Stimulated activated CD4-positive, alpha-beta T cell treated with anti-CD3 and anti-CD28 coated beads, Interleukin-2, amount 100 ng/mL, for 4 hours (primary cell): ENCODE data around the gene MAPKAPK2.

ENCODE experiments used
- DNase-seq: peaks from one replicate; pipeline ENCODE4 v3.0.0-alpha.2; 2020; ENCODE audit warnings: low read depth

The MAPKAPK2 gene

GRCh38 chr1:206704226-206704625, 19.5 kb downstream of the MAPKAPK2 start:
- no peak for DNase-seq

GRCh38 chr1:206705191-206705590, 20.5 kb downstream of the MAPKAPK2 start:
- no peak for DNase-seq

- no peak for DNase-seq
These were observed 21.1 kb downstream of the MAPKAPK2 start for GRCh38 chr1:206705726-206706297.

- DNase-seq, result peak; percentile 48
These were observed 21.6 kb downstream of the MAPKAPK2 start for GRCh38 chr1:206706298-206706791.

DNA sequence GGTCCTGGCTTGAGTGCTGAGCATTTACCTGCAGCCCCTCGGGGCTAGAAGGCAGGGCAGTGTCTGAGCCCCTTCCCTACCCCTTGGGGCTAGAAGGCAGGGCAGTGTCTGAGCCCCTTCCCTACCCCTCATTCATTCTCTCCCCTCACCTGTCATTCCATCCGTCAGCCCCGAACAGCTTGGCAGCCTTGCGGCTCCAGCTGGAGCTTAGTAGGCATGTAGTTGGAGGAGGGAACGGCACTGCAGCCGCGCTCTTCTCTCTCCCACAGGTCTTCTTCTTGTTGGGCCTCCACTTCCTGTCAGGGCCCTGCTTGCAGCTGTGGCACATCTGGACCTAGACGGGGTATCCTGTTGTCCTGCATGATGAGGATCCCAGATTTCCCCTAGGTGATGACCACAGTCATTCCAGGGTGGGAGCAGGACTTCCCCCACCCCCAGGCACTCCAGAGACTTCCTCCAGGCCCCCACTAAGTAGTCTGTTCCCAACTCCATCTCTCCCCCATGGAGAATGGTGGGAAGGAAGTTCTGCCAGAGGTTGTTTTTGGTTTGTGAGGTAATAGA, 22.2 kb downstream of the MAPKAPK2 start:
- DNase-seq, result no peak

DNA sequence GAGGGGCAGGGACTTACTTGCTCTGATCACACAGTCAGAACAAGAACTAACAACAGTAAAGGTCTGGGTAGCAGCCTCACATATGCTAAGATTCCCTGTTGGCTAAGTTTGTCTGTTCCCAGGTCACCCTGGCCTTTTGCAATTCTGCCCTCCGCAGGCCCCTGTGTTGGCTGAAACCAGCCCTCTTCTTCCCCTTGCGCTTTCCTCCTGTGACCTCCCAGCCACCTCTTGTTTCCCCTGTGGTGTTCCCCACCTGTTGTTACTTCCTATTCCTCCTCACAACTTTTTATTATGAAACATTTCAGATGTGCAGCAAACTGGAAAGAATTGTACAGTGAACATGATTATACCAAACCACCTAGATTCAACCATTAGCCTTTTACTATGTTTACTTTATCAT, 23.4 kb downstream of the MAPKAPK2 start:
- DNase-seq, result no peak

- DNase-seq, result no peak
These were observed 24.2 kb downstream of the MAPKAPK2 start for GRCh38 chr1:206708882-206709281.

DNA sequence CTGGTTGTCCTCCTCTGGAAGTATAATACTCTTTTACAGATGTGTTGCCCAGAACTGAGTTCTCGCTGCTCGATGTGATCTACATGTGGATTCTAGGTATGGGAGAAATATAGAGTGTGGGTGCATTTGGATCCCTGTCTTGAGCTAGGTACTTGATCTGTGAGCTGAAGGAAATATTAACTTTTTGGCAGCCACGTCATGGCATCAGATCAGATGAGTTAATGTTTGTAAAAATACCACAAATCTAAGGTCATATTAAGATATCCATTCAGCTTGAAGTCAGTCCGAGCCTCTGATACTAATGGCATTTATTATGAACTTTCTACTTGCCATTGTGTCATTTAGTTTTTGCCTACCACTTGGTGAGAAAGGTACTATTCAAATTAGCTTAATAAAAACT, 24.6 kb downstream of the MAPKAPK2 start:
- no peak for DNase-seq

DNA sequence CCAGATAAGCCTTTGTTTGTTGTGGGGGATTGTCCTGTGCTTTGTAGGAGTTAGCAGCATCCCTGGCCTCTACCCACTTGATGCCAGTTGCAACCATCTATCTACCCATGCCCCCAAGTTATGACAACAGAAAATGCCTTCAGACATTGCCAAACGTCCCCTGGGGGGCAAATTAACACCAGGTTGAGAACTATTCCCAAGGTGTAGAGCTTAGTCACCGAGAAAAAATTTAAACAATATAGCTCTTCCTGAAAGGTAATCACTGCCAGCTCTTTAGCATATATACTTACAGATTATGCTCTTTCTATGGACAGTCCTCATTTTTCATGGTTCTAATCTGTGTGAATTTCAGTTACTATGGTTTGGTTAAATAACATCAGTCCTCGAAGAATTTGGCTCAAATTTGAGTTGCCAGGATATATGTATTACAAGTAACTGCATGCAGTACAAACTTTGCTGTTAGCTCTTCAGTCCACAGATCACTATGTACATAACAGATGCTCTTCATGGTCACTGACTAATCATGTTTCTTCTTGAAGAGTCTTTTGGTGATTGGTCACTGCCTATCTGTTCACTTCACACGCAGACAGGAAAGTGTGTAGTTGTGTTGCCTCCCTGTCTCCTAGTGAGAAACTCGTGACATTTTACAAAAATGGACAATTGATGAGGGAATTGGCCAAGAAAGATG, 25.2 kb downstream of the MAPKAPK2 start:
- no peak for DNase-seq

- no peak for DNase-seq
These were observed 25.7 kb downstream of the MAPKAPK2 start for GRCh38 chr1:206710460-206710823.

DNA sequence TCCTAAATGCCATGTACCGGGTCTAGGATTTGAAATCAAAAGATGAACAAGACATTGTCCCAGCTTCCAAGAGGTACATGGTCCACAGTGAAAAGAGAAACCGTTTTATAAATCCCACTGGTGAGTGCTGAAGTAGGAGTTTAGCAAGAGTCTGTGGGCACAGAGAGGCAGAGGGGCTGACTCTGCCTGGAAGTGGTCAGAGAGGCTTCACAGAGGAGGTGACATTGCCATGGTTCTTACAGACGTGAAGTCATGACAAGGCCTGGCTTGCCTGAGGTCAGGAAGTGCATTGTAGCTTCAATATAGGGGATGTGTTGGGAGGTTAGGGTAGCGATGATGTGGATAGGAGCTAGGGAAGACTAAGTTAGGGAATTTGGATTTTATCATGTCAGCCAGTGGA, 28.4 kb downstream of the MAPKAPK2 start:
- DNase-seq, result no peak

DNA sequence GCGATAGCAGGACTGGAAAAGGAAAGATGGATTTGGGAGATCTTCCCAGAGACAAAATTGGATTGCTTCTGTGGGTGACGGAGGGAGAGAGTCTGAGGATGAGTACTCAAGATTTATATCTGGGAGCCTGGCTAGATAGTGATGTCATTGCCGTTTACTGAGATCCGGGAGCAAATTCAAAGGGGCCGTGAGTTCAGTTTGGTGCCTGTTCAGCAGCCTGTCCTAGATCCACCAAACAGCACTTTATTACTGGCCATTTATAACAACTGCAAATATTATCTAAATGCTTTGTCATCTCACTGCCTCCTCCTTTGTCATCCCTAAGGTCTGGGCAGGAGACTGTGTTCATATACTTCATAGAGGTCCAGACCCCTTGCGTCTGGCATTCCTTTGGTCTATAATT, 29.2 kb downstream of the MAPKAPK2 start:
- no peak for DNase-seq

GRCh38 chr1:206714331-206715058, 29.8 kb downstream of the MAPKAPK2 start:
- DNase-seq, result no peak

DNA sequence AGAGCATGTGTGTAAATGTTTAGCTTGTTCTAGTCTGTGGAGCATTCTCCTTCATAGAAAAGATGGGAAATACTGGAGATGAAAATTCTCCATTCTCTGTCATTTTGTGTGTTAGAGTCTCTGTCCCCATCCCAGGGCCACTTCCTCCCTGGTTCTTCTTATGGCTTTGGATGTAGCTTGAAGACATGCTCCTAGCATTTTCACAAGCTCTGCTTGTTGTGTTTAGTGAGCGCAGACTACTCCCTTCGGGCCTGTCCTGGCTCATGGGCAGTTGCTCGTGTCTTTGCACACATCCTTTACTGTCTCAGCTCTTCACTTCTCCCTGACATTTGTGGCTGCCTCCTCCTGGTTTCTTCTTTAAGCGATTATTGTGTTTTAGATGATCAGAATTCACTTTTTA, 30.4 kb downstream of the MAPKAPK2 start:
- DNase-seq, result no peak

DNA sequence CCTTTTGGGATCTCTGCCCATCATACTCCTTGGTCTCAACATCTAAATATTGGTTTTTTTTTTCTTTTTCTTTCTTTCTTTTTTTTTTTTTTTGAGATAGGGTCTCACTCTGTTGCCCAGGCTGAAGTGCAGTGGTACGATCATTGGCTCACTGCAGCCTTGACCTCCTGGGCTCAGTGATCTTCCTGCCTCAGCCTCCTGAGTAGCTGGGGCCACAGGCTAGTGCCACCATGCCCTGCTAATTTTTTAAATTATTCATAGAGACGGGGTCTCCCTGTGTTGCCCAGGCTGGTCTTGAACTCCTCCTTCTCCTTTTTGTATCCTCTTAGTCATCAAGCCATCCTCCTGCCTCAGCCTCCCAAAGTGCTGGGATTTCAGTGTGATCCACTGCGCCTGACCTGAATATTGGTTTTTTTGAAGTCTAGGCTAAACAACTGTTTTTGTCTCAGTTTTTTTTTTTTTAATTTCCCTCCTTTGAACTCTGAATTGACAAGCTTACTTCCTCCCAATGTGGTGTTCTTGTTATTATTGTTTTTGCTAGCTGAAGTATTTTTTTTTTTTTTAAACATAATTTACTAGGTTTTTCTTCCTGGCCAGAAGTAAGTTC, 30.9 kb downstream of the MAPKAPK2 start:
- no peak for DNase-seq

DNA sequence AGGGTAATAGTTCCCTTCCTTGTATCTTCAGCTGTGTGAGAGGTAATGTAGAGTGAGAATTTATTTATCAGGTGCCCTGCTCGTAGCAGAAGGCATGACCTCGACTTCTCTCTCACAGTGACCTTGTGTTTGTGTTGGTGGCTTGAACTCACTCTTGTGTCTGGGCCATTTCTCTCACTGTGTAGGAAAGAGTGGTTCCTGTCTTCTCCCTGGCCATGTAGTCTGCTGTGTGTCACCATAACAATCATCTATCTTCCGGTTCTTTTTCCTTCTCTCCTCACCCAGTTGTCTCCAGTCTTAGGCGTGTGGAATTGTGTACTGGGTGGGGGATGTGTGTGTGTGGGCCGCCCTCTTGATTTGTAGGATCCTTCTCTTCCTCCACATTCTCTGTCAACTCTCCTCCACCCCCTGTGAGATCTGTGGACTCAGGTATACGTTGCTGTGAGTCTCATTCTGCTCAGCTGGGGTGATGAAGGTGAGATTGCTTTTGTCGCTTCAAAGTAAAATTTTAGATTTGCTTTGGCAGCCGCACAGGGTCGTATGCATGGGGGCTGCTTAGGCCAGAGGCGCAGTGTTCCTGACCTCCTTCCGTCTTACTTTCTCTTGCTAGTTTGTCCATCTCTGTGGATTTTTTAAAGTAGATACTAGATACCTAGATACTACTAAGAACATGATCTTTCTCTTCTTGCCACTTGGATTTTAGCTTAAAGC, 31.6 kb downstream of the MAPKAPK2 start:
- no peak for DNase-seq

DNA sequence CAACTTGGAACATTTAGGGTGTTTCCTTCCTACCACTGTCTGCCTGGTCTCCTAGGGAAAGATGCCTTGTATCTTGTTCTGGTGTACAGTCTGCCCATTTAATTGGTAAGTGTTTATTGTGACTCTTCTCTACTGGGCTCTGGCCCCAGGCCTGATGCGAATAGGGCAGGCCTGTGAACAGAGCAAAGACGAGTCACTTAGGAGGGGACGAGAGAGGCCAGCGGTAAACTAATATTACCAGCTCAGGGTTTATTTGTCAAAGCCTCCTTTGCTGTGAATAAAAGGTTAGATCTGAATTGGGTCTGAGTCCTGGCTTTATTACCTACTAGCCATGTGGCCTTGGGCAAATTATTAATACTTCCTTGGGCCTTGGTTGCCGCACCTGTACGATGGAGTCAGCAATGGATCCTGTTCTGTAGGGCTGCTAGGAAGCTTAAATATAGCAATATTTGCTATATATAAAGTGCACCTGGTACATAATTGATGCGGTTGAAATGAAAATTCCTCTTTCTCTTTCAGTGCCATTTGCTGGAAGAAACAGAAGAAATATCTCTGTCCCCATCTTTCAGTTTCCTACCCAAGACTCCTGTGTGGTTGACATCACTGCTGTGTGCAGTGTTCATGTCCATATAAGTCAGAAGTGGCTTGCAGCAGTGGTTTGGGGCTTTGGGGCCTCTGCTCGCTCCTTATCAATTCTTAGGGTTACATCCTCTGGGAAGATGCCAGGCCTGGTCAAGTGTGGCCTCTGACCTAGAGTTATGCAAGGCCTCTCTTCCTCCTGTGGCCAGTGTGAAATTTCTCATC, 32.4 kb downstream of the MAPKAPK2 start:
- DNase-seq, result no peak

DNA sequence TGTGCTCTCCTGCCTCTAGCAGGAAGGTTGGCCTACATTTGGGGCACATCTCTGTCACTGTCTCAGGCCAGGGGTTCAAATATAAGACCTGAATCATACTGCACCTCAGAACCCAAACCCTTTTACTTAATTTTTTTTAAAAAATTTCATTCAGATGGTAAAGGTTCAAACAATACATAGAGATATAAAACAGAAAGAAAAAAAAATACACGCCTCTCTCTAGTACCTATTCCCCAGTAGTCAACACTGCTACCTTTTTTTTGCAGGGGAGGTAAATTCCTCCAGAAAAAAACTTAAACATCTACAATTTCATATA, 32.9 kb downstream of the MAPKAPK2 start:
- no peak for DNase-seq

GRCh38 chr1:206719169-206719839, 34.6 kb downstream of the MAPKAPK2 start:
- no peak for DNase-seq

DNA sequence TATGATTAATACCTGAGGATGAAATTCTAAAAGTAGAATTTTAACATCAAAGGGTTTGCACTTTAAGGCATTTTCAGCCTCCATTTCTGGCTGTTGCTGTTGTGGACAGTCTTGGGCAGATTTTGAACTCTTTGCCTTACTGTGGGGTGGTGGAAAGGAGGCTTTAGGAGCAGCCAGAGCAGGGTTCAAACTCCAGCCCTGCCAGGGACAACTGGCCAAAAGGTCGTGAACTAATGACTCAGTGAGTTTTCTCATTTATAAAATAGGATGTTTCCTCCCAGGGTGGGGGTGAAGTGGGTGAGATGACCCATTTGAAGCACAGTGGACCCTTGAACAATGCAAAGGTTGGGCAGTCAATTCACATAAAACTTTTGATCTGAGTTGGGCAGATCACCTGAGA, 36.7 kb downstream of the MAPKAPK2 start:
- DNase-seq, result no peak
